Head of caudate nucleus (tissue), 42 donors: ENCODE data around the gene SRPRA.
A peak's percentile ranks its signal among the peaks of the same experiment; 100 is the strongest.
"Not testable (repeated sequence)": the region's sequence is repeated elsewhere in the genome, so short reads cannot be mapped to it uniquely, and the experiment has no call there.

ENCODE experiments used
- DNase-seq, 42 donors: peaks; one replicate each; pipeline versions ENCODE4 v3.0.0 to v3.0.0-alpha.2; 2020 to 2021; ENCODE audit warnings: mixed read lengths in 7 of 42
- intact Hi-C: fragments of 100-400 bp; cut with DNase I; formaldehyde crosslinking; loops from one replicate; pipeline ENCODE4 v1.15.0; 2022

SRPRA gene

GRCh38 chr11:126290887-126291286, 22.2 kb upstream of the SRPRA start:
- intact Hi-C loops = no loop called here
- no peak for DNase-seq

GRCh38 chr11:126288237-126288636, 19.5 kb upstream of the SRPRA start:
- peak in 6 of 42 donors; percentile 22 to 69 (median 40) for DNase-seq
- intact Hi-C loops = no loop called here

- intact Hi-C loops = no loop called here
- peak in 28 of 42 donors; percentile 16 to 85 (median 53) for DNase-seq
Measured at GRCh38 chr11:126284829-126285228, 16.1 kb upstream of the SRPRA start.

- intact Hi-C loops = no loop called here
- peak in 41 of 42 donors; percentile 40 to 82 (median 64) for DNase-seq
Measured at GRCh38 chr11:126282736-126283591, 14.3 kb upstream of the SRPRA start, which contains the start of gene TIRAP. TSS of gene TIRAP (plus strand) at chr11:126283093. CDS start at chr11:126290895, 7,802 bp downstream.

GRCh38 chr11:126282361-126282735, 13.7 kb upstream of the SRPRA start:
- DNase-seq = peak in 41 of 42 donors; percentile 22 to 83 (median 55)
- intact Hi-C loops = no loop called here

GRCh38 chr11:126281666-126282175, 13.0 kb upstream of the SRPRA start:
- no peak for DNase-seq
- intact Hi-C loops = no loop called here

- intact Hi-C loops = no loop called here
- DNase-seq = no peak
Measured at GRCh38 chr11:126281245-126281644, 12.6 kb upstream of the SRPRA start.

- no peak for DNase-seq
- intact Hi-C loops = no loop called here
Measured at GRCh38 chr11:126280595-126280994, 11.9 kb upstream of the SRPRA start.

- no peak for DNase-seq
- intact Hi-C loops = no loop called here
Measured at GRCh38 chr11:126279191-126279590, 10.5 kb upstream of the SRPRA start.

- no peak for DNase-seq
- intact Hi-C loops = no loop called here
Measured at GRCh38 chr11:126277780-126278179, 9.1 kb upstream of the SRPRA start.

GRCh38 chr11:126277322-126277721, 8.6 kb upstream of the SRPRA start:
- intact Hi-C loops = no loop called here
- DNase-seq = no peak

- peak in 3 of 42 donors; percentile 8 to 50 (median 10) for DNase-seq
- intact Hi-C loops = loop anchor here (5.0 kb wide), 3 partner anchors 34 to 206 kb away; partner anchors contain the start of genes CDON, DCPS, FAM118B and RPUSD4
Measured at GRCh38 chr11:126268361-126268707, 361 bp downstream of the SRPRA start.

GRCh38 chr11:126267650-126268049, 1.0 kb downstream of the SRPRA start:
- no peak for DNase-seq
- intact Hi-C loops = loop anchor here (5.0 kb wide), 3 partner anchors 35 to 205 kb away; partner anchors contain the start of genes CDON, DCPS, FAM118B and RPUSD4

- DNase-seq = peak in 2 of 42 donors; percentile 21 to 29
- intact Hi-C loops = loop anchor here (5.0 kb wide), 3 partner anchors 36 to 204 kb away; partner anchors contain the start of genes CDON, DCPS, FAM118B and RPUSD4
Measured at GRCh38 chr11:126265811-126266210, 2.9 kb downstream of the SRPRA start.

GRCh38 chr11:126263489-126263888, 5.2 kb downstream of the SRPRA start:
- intact Hi-C loops = no loop called here
- no peak for DNase-seq

- no peak for DNase-seq
- intact Hi-C loops = no loop called here
Measured at GRCh38 chr11:126262216-126262615, 6.5 kb downstream of the SRPRA start.

- DNase-seq = peak in 6 of 42 donors; percentile 22 to 57 (median 44)
- intact Hi-C loops = no loop called here
Measured at GRCh38 chr11:126257764-126258163, 10.9 kb downstream of the SRPRA start.

GRCh38 chr11:126257144-126257543, 11.6 kb downstream of the SRPRA start:
- no peak for DNase-seq
- intact Hi-C loops = no loop called here

- intact Hi-C loops = no loop called here
- no peak for DNase-seq
Measured at GRCh38 chr11:126256216-126256615, 12.5 kb downstream of the SRPRA start.

GRCh38 chr11:126255507-126255906, 13.2 kb downstream of the SRPRA start:
- DNase-seq, intact Hi-C loops: not testable (repeated sequence)
